Body of pancreas (tissue), 4 donors: Measurements from ENCODE around the gene BOLA2B.
"Not testable (repeated sequence)": the region's sequence is repeated elsewhere in the genome, so short reads cannot be mapped to it uniquely, and the experiment has no call there.

Experiments
- POLR2A ChIP-seq, 3 donors: fragments of 450-650 bp; IDR thresholded peaks; one replicate each; pipeline ENCODE4 v1.6.1; 2016; ENCODE audit warnings: antibody characterized with exemption in 3 of 3, mild to moderate bottlenecking in 2 of 3
- TF ChIP-seq, protein P1 (sequence below), 7 experiments: fragments of 450-650 bp in 4 of 7; fragments of 200-600 bp in 3 of 7; sonication (generic) in 3 of 7; IDR thresholded peaks; one replicate each; pipeline ENCODE4 v1.5.1; 2016 to 2019; ENCODE audit warnings: antibody characterized with exemption in 7 of 7

GRCh38 chr16:30205541-30206236 lies 12.2 kb upstream of the BOLA2B start:
- TF ChIP-seq, protein P1, sequence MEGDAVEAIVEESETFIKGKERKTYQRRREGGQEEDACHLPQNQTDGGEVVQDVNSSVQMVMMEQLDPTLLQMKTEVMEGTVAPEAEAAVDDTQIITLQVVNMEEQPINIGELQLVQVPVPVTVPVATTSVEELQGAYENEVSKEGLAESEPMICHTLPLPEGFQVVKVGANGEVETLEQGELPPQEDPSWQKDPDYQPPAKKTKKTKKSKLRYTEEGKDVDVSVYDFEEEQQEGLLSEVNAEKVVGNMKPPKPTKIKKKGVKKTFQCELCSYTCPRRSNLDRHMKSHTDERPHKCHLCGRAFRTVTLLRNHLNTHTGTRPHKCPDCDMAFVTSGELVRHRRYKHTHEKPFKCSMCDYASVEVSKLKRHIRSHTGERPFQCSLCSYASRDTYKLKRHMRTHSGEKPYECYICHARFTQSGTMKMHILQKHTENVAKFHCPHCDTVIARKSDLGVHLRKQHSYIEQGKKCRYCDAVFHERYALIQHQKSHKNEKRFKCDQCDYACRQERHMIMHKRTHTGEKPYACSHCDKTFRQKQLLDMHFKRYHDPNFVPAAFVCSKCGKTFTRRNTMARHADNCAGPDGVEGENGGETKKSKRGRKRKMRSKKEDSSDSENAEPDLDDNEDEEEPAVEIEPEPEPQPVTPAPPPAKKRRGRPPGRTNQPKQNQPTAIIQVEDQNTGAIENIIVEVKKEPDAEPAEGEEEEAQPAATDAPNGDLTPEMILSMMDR (IDR thresholded peaks at IDR 0.05) = not testable (repeated sequence)
- TF ChIP-seq POLR2A (IDR thresholded peaks at IDR 0.05) = not testable (repeated sequence)
